RWPE2 (cell line): ENCODE results near the gene GUCY1B1.

Experiments
- ATAC-seq: fragments of 200-7000 bp; cut with Tn5 transposase; 3 replicates; pipeline ENCODE4 v1.9.1; 2021; ENCODE audit warnings: low read depth
- DNase-seq: peaks from one replicate; pipeline ENCODE4 v3.0.0-alpha.2; 2020; ENCODE audit warnings: low spot score
- H3K27ac ChIP-seq: fragments of 450-650 bp; 2 replicates; pipeline ENCODE4 v1.5.1; 2017; ENCODE audit warnings: mild to moderate bottlenecking; ENCODE audit not compliant: poor library complexity, severe bottlenecking
- H3K27me3 ChIP-seq: fragments of 250-450 bp; sonication (Bioruptor Pico); 2 replicates; pipeline ENCODE4 v1.5.1; 2021; ENCODE audit warnings: mild to moderate bottlenecking, moderate library complexity; ENCODE audit not compliant: insufficient read depth, poor library complexity, severe bottlenecking
- H3K36me3 ChIP-seq: fragments of 250-450 bp; sonication (Bioruptor Pico); 2 replicates; pipeline ENCODE4 v1.5.1; 2020; ENCODE audit warnings: low read depth, mild to moderate bottlenecking, moderate library complexity
- H3K4me1 ChIP-seq: fragments of 250-450 bp; sonication (Bioruptor Pico); 2 replicates; pipeline ENCODE4 v1.5.1; 2021; ENCODE audit warnings: mild to moderate bottlenecking, moderate library complexity; ENCODE audit not compliant: insufficient read depth, poor library complexity, severe bottlenecking
- H3K4me3 ChIP-seq: fragments of 250-450 bp; sonication (Bioruptor Pico); 2 replicates; pipeline ENCODE4 v1.5.1; 2021; ENCODE audit warnings: mild to moderate bottlenecking, moderate library complexity; ENCODE audit not compliant: severe bottlenecking
- H3K9me3 ChIP-seq: fragments of 250-450 bp; sonication (Bioruptor Pico); 2 replicates; pipeline ENCODE4 v1.5.1; 2021; ENCODE audit warnings: mild to moderate bottlenecking, moderate library complexity; ENCODE audit not compliant: severe bottlenecking
- TF ChIP-seq, protein P1 (sequence below): fragments of 450-650 bp; IDR thresholded peaks from one replicate; pipeline ENCODE4 v1.5.1; 2017; ENCODE audit warnings: mild to moderate bottlenecking, moderate library complexity; ENCODE audit not compliant: poor library complexity, severe bottlenecking

The GUCY1B1 gene

DNA sequence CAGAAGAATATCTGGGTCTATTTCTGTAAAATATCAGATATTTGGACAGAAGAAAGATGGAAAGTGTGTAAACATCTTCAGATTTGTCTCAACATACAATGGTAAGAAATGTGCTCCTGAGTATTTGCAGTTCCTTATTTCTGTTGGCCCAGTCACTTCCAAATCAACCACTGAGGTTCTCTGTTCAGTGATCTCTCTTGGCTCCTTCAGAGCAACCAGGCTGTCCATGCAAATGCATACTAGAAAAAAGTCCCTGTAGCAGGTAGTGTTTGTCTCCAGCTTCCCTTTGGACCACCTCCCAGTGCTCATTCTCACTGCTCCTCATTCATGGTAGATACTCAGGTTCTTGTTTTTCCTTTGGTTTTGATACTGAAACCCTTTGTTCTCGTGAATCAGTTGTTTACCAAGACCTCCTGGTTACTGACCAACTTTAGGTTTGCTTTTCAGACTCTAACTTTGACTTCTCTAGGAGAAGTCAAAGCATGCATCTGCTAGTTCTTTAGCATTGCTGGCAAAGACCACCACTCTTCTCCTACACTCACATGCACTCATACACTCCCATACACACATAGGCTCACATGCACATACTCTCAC, 78.5 kb downstream of the GUCY1B1 start:
- Histone ChIP-seq H3K9me3 (no peaks in the 10 kb centered on the region), H3K36me3 (no peaks in the 10 kb centered on the region), H3K4me3 (no peak overlapping the region), H3K27me3 (no peaks in the 10 kb centered on the region), H3K27ac (no peak overlapping the region), H3K4me1 (no peaks in the 10 kb centered on the region)
- TF ChIP-seq, protein P1, sequence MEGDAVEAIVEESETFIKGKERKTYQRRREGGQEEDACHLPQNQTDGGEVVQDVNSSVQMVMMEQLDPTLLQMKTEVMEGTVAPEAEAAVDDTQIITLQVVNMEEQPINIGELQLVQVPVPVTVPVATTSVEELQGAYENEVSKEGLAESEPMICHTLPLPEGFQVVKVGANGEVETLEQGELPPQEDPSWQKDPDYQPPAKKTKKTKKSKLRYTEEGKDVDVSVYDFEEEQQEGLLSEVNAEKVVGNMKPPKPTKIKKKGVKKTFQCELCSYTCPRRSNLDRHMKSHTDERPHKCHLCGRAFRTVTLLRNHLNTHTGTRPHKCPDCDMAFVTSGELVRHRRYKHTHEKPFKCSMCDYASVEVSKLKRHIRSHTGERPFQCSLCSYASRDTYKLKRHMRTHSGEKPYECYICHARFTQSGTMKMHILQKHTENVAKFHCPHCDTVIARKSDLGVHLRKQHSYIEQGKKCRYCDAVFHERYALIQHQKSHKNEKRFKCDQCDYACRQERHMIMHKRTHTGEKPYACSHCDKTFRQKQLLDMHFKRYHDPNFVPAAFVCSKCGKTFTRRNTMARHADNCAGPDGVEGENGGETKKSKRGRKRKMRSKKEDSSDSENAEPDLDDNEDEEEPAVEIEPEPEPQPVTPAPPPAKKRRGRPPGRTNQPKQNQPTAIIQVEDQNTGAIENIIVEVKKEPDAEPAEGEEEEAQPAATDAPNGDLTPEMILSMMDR, result no peak
- ATAC-seq (no peak), DNase-seq (no peak)

DNA sequence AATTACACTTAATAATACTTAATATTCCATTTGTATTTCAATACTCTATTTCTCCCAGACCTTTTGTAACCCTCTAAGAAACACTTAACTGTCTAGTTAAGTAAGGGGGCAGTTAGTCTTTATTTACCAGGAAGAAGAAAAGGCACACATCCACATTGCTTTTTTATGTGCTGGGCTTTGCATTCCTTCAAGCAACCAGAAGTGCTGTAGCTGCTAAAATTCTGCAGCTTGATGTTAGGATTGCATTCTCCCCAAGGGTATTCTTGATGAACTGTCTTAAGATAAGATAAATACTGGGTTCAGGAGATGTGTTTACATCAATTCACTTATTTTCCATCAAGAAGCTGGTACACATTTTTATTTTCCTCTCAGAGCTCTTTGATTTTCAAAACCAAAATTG, 83.3 kb downstream of the GUCY1B1 start:
- TF ChIP-seq, protein P1, result no peak

DNA sequence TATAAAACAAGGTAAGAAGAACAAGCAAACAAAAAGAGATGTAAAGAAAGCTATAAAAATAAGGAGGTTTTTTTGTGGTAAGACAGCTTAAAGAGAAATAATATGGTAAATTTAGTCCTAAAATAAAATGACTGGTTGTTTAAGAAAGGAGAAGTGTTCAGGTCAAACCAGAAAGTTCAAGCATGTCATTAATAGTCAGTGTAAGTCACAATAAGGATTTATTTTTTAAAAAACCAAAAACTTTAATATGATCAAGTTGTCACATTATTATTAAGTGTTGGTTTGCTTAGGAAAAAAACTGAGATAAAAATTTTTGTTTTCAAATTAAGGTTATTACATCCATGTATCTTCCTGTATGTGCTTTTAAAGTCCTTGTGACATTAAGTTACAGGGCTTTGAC, 88.1 kb downstream of the GUCY1B1 start:
- TF ChIP-seq, protein P1, result no peak
- no peak for ATAC-seq
- no peak overlapping the region for H3K27ac ChIP-seq
- no peaks in the 10 kb centered on the region for H3K36me3 ChIP-seq
- no peaks in the 10 kb centered on the region for H3K4me1 ChIP-seq
- no peaks in the 10 kb centered on the region for H3K27me3 ChIP-seq
- DNase-seq, result no peak
- peaks cover 2% of the 10 kb centered on the region for H3K9me3 ChIP-seq
- H3K4me3 ChIP-seq, result no peak overlapping the region

More for the DNA sequence above, 83.3 kb downstream of the GUCY1B1 start:
- DNase-seq, result no peak
- Histone ChIP-seq H3K27ac (no peak overlapping the region), H3K4me1 (no peaks in the 10 kb centered on the region), H3K9me3 (peaks cover 2% of the 10 kb centered on the region), H3K27me3 (no peaks in the 10 kb centered on the region), H3K36me3 (no peaks in the 10 kb centered on the region), H3K4me3 (no peak overlapping the region)
- no peak for ATAC-seq

DNA sequence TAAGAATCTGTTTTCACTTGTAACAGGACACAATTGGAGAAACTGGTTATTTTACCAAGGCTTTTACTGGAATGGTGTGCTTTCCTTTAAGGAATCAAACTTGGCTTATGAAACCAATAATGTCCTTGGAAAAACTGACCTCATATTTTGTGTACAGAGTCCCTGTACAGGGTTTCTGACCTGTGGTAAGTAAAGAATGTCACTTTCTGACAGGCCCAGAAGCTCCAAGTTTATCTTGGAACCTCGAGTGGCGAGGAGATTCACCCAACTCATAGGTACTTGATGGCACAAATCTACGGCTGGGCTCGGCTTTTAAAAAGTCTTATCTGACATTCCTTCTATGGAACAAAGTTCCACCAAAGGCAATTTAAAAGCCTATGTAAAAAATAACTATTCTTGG, 90.2 kb downstream of the GUCY1B1 start:
- no peaks in the 10 kb centered on the region for H3K36me3 ChIP-seq
- H3K9me3 ChIP-seq, result peaks cover 2% of the 10 kb centered on the region
- no peaks in the 10 kb centered on the region for H3K27me3 ChIP-seq
- no peaks in the 10 kb centered on the region for H3K4me1 ChIP-seq
- ATAC-seq (no peak), DNase-seq (no peak)
- H3K27ac ChIP-seq, result no peak overlapping the region
- H3K4me3 ChIP-seq, result no peak overlapping the region
- TF ChIP-seq, protein P1, result no peak

DNA sequence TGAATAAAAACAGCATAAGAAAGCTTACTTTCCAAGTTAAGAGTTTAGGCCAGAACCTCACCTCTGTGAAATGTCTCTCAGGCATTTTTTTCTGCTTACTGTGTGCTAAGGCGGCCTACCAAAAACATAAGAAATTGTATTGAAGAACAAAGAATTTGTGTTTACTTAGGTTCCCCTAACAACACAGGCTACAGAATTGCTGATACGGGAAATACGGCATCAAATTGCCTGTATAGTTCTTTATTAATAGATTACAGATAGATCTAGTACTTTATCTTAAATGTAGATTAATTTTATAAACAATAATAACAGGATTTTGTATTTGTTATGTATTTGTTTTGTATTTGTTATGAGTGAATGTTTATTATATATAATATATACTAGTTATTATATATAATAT, 94.4 kb downstream of the GUCY1B1 start:
- Histone ChIP-seq H3K4me1 (no peaks in the 10 kb centered on the region), H3K9me3 (no peaks in the 10 kb centered on the region), H3K4me3 (no peak overlapping the region), H3K36me3 (no peaks in the 10 kb centered on the region), H3K27me3 (peaks cover 2% of the 10 kb centered on the region), H3K27ac (no peak overlapping the region)
- no peak for DNase-seq
- ATAC-seq, result no peak
- TF ChIP-seq, protein P1, result no peak
